HG03469 (cell line): ENCODE results near the gene LRRC2.

Source experiments
- ATAC-seq: cut with Tn5 transposase; IDR thresholded peaks from one replicate; pipeline ENCODE4 v1.9.1; 2021; ENCODE audit warnings: mild to moderate bottlenecking, moderate library complexity, moderate number of reproducible peaks; ENCODE audit not compliant: unreplicated experiment

LRRC2 gene

DNA sequence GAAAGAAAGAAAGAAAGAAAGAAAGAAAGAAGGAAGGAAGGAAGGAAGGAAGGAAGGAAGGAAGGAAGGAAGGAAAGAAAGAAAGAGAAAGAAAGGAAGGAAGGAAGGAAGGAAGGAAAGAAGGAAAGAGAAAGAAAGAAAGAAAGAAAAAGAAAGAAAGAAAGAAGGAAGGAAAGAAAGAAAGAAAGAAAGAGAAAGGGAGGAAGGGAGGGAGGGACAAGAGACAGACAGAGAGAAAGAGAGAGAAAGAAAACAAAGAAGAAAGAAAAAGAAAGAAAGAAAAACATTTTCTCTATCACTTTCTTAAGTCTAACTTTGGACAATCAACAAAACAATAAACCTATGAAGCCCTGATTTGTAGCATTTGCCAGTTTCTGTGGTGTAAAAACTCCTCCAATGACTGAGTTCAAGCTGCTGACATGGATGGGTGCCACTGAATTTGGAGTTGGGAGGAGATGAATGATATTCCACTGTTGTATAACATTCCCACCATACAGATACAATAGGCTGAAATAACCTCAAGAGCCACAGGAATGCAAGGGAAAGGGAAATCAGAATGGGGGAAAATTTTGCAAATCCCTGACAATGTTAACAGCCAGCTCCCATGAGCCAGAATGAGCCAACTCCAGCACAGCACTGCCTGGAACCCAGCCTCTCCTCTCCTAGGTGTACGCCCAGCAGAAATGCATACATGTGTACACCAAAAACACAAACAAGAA is 83.3 kb downstream of the LRRC2 start:
- ATAC-seq = no peak

DNA sequence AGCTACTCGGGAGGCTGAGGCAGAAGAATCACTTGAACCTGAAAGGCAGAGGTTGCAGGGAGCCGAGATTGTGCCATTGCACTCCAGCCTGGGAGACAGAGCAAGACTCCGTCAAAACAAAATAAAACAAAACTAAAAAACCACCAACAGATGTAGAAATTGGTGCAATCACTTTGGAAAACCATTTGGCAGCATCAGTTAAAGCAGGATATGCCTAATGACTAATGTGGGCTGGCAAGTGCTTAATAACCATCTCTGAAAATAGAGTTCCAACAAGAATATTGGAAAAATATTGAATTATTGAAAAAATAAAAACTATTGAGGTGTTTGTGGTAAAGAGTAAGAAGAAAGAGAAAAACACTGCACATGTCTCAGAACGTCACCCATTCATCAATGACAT is 84.5 kb downstream of the LRRC2 start:
- ATAC-seq = no peak

DNA sequence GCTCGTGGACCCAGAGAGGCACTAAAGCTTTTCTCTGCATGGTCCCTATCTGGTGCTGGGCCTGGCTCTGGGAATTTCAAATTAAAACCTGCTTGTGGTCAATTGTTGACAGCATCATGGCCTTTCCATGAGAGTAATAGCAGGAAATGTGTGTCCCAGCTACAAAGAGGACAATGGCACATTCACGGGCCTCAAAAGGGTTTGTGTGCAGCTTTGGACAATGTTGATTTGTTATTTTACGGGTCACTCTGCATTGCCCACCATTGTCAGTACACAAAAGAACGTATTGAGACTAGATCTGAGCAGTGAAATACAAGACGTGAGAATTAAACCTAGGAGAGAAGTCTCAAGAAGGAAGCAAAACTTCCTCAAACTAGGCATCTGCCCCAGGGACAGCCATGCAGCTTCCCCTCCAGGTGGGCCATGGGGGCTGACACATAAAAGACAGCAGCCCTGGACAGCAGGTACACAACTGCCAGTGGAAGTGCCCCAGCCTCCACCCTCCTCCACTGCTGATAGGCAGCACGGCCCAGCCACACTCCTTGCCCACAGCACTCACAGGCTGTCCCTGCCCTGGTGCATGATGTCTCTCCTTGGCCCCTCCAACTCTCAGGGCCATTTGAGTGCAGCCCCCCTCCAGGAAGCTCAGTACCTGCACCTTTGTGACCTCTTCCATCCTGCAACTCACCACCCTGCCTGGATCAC is 85.5 kb downstream of the LRRC2 start:
- ATAC-seq = no peak

DNA sequence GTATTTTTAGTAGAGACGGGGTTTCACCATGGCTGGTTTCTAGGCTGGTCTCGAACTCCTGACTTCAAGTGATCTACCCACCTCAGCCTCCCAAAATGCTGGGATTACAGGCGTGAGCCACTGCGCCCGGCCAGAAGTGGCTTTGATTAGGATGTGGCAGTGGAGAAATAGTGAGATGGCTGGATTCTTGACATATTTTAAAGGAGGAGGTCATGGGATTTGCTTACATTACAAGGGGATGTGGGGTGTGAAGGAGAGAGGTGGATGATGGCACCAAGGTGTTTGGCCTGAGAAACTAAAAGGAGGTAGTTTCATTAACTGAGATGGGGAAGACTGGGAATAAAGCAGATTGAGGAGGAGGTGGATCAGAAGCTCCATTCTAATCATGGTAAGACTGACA is 86.4 kb downstream of the LRRC2 start:
- ATAC-seq = no peak

DNA sequence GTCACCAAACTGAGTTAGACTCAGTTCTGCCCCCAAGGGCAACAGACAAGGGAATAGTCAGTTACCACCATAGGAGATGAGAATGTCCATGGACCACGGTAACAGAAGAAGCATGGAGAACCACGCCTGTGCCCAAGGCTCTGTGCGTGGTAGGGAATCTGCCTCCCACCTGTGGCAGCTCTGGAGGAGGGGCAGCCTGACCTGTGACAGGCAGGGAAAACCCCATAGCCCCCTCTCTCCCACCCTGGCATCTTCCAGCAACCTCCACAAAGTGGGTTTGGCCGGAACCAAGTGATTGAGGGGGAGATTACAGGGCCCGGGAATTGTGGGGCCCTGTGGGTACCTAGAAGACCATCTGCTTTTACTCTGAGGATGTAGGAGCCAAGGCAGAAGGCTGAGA is 87.1 kb downstream of the LRRC2 start:
- no peak for ATAC-seq

DNA sequence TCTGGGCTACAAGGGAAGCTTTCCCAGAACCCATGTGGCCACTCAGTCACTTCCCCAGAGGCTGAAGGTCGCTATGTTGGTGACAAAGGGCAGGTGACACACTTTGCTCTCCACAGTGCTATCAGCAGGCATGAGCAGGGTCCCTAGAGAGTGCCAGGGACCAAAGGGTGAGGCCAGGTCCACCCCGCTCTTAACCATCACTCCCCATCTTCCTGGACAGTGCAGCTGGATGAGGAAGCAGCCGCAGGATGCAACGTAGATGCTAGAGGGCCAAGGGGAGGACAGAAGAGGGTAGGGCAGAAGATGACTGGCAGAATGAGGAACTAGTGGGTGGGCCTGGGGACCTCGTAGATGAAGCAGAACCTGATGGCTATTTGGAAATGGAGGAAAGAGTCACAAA is 87.8 kb downstream of the LRRC2 start:
- no peak for ATAC-seq

DNA sequence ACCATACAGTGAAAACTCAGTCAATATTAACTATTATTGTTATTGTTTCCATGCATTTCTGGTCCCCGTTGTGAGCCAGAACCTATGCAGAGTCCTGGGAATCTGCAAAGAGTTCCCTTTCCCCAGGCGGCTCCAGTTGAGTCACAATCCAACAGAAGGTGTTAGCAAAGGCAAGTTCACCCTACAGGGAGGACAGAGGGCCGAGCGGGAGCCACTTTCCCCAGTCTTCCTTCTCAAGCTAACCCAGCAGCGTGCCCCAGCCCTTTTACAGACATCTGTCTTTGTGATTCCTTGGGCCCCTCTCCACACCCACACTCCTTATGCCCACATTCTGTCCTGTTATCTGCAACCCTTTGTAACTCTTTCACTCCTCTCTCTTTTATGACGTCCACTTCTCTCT is 88.3 kb downstream of the LRRC2 start:
- ATAC-seq = no peak

DNA sequence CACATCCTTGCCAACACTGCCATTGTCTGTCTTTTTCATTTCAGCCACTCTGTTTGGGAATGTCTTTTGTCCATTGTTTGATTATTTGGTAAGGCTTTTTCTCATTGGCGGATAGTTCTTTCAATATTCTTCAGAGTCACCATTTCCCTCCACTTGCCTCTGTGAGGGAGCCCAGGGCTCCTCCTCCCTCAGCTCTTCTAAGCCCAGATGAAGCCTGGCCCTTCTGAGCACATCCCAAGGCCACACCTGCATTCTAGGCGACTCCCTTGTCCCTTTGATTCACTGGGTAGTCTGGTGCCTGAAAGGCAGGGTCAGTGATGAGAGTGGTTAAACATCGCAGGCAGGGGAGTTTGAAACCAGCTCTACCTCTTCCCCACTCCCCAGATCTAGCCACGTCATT is 89.0 kb downstream of the LRRC2 start:
- ATAC-seq = no peak

DNA sequence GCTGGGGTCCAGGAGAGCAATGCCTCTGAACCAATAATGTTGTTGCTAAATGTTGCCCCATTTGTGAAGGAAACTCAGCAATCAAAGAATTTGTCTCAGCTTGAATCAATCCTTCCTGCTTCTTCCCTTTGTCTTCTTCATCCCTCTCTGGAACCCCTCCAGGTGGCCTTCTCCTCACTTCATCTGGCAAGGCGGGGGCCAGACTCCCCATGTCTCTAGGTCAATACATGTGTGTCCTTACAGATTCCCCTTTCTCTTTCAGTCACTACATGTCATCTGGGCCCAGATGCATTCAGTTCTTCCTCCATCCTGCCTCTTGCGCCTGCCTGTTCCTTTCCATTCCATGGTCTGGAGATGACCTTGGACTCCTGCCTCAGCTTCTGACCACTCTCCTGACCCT is 93.4 kb downstream of the LRRC2 start:
- ATAC-seq = no peak

DNA sequence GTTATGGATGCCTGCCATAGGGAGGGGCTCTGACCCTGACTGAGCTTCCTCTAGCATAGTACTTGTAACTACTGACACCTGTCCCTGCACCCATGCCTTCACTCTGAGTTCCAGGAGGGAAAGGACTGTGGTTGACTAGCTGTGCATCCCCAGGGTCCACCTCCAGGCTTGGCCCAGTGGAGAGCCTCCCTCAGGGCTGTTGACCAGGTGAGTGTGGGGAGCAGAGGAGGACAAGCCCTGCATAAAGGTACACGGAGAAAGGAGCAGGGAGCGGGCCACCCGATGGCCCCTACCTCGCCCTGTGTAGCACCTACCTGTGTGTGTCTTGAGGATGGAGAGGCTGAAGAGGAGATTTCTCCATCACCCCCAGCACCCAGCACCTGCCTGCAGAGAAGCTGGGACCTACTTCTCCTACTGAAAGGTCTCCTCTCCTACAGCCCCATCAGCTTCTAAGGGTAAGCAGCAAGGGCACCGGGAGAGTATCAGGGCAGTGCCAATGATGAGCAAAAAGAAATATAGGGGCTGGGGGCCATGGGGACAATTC is 94.7 kb downstream of the LRRC2 start:
- ATAC-seq = no peak

DNA sequence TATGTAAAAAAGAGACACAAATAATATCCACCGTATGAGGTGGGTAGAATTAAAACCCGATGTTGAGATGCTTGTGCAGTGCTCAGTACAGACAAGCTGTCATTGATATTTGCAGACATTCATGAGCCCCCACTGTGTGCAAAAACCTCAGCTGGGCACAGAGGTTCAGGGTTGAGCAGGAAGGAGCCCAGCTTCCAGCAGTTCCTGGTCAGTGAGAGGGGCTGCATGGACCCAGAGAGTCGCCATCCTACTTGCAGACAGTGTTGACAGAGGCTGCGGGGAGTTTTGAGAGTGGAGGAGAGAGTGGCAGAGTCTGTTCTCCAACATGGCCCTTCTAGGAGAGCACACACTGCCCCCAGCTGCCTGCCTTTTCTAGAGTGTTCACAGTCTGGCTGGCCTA is 95.3 kb downstream of the LRRC2 start:
- ATAC-seq = no peak

DNA sequence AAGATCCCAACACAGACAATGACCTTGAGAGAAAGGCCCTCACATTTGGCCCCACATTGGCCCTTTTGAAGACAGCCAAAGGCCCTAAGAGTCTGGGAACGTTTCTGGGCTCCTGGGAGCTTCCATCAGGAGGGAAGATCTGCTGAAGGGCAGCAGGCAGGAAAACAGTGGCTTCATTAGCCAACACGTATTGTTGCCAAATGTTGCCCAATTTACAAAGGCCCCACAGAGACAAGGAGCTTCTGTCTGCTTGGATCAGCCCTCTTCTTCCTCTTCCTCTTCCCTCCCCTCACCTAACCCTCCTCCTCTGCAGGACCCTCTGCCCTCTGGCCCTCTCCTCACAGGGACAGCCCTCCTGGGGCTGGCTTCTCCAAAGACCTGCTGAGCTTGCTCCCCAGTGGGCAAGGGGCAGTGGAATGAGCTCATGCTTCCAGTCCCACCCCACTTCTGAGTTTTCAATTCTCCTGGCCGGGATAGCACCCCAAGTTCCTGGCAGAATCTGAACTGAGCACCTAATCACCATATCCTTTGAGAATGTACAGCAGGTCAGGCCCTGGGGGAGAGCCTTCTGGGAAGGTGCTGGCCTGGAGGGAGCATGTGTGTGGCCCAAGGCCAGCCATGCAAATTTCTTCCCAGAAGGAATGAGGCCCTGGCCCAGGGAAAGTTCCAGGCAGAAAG is 96.3 kb downstream of the LRRC2 start:
- ATAC-seq = no peak

DNA sequence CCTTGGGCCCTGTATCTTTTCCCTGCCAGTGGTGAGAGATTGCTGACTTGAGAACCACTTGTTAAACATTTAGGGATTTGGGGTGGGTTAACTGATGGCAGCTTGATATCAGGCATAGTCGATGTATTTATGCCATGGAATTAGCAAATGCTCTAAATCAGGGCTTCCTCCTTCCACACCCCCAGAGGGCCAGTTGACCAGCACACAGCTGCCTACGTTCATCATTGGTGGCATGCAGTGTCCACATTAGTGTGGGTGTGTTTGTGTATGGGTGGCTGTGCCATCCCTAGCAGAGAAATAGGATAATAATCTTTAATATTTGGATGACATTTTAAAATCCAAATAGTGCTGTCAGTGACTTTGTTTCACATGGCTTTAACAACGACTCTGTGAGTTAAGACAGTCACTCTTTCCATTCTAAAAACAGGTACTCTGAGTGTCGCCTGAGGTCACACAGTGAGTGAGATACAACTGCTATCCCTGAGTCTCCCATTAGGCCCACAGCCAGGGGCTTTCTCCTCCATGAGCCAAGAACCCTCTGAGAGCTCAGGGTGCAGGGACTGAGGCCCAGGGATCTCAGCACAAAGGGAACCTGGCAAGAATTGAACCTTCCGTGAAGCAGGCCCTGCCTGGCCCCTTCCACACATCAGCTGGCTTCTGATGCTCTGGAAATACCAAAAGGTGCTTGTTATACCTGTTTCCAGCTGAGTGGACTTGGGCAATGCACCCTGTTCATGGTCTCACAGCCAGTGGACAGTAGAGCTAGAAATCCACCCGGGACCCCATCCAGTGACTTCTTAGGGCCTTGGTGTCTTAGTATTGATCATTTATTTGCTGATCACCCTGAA is 97.1 kb downstream of the LRRC2 start:
- ATAC-seq = no peak

DNA sequence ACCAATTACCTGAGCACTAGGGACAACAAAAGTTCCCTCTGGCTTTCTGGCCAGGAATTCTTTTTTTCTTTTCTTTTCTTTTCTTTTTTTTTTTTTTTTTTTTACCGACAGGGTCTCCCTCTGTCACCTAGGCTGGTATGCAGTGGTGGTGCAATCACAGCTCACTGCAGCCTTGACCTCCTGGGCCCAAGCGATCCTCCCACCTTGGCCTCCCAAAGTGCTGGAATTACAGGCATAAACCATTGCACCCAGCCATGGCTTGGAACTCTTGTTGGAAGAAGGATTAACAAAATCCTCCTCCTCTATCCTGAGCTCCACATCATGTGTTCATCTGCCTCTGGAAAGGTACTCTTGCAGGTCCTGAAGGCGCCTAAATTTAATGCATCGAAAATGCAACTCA is 98.5 kb downstream of the LRRC2 start:
- no peak for ATAC-seq

DNA sequence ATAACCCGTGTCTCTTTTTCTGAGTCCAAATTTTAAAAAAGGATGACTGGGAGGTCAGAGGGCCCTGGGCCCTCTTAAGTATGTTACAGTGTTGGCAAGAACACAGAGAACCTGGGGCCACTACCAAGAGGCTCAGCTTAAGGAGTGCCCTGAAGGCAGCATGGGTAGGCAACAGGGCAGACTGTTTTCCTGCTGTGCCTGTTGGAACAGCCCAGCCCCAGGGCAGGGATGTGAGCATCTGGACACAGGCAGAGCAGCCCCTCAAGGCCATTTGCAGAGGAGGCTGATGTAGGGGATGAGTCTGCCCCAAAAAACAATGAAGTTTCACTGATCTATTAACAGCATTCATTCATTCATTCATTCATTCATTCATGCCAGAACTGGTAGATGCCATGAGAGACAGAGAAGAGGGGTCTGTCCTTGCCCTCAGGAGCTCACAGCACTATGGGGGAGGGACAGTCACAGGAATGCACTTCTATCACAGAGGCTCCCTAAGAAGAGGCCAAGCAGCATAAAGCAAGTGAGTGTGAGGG is 99.2 kb downstream of the LRRC2 start:
- no peak for ATAC-seq

DNA sequence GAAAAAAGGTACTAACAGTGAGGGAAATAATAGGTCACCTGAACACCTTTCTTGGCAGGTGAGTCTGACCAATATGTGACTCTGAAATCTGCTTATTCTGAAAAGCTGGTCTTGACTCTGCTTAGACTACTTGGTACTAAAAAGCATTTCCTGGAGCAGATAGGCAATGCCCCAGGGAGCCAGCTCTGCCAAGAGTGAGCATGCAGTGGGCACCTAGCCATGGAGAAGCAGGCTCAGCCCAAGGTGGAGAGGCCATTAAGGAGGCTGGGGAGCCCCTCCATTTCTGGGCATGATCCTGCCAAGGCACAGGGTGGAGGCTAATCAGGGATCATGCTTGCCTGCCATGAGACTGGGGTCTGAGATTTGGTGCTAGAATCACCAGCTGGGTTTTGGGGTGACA is 99.8 kb downstream of the LRRC2 start:
- no peak for ATAC-seq
